CD4-positive, alpha-beta T cell (primary cell): ENCODE measurements around the gene PCDH1. TPM values are rescaled to one million over a fixed set of nuclear protein-coding genes. Genes with fewer than 3 reads are reported as not detected.

ENCODE experiments used
- ATAC-seq: fragments of 200-7000 bp; cut with Tn5 transposase; one replicate; pipeline ENCODE4 v1.10.0; 2022; ENCODE audit warnings: mild to moderate bottlenecking; ENCODE audit not compliant: poor library complexity
- CTCF ChIA-PET: fragments of 350-600 bp; sonication (Branson Sonifier 250); formaldehyde crosslinking; loops from one replicate; lab custom pipeline; 2021; ENCODE audit warnings: antibody characterized with exemption, inconsistent platforms; lab: Charles Lee
- POLR2A ChIA-PET: fragments of 350-600 bp; sonication (Branson Sonifier 250); formaldehyde crosslinking; loops from one replicate; lab custom pipeline; 2021; ENCODE audit warnings: antibody characterized with exemption, inconsistent platforms; lab: Charles Lee
- DNase-seq, 14 experiments: peaks; one replicate each; pipeline ENCODE4 v3.0.0-alpha.2; 2013 to 2020; ENCODE audit warnings: mixed read lengths in 2 of 14
- H3K27ac ChIP-seq, 2 donors: one replicate each; pipeline versions ENCODE4 v1.5.1 to v1.7.0; 2013; ENCODE audit warnings: low read length in 2 of 2, low read depth in 1 of 2, mild to moderate bottlenecking in 1 of 2
- H3K27me3 ChIP-seq, 2 experiments: 1 replicate in 1 of 2; 2 replicates in 1 of 2; pipeline versions ENCODE4 v1.6.1 to v1.7.0; 2013; ENCODE audit warnings: low read length in 2 of 2, control low read depth in 1 of 2, mild to moderate bottlenecking in 1 of 2, moderate library complexity in 1 of 2; ENCODE audit not compliant: insufficient read depth in 2 of 2, control insufficient read depth in 1 of 2
- H3K36me3 ChIP-seq: one replicate; pipeline ENCODE4 v1.6.1; 2013; ENCODE audit warnings: low read length, control low read depth; ENCODE audit not compliant: insufficient read depth
- H3K4me1 ChIP-seq: one replicate; pipeline ENCODE4 v1.6.1; 2013; ENCODE audit warnings: low read length, control low read depth; ENCODE audit not compliant: insufficient read depth
- H3K4me3 ChIP-seq: one replicate; pipeline ENCODE4 v1.5.1; 2013; ENCODE audit warnings: mild to moderate bottlenecking, low read length, moderate library complexity
- H3K9me3 ChIP-seq, 2 experiments: 1 replicate in 1 of 2; 2 replicates in 1 of 2; pipeline versions ENCODE4 v1.6.1 to v1.7.0; 2013; ENCODE audit warnings: low read length in 2 of 2, mild to moderate bottlenecking in 2 of 2, control low read depth in 1 of 2, moderate library complexity in 1 of 2; ENCODE audit not compliant: control insufficient read depth in 1 of 2, insufficient read depth in 1 of 2
- H3K27ac Mint-ChIP-seq: one replicate; pipeline ENCODE4 v1.8.0; 2020; ENCODE audit warnings: mixed read lengths
- H3K27me3 Mint-ChIP-seq: one replicate; pipeline ENCODE4 v1.8.0; 2021; ENCODE audit warnings: mixed read lengths
- H3K36me3 Mint-ChIP-seq: one replicate; pipeline ENCODE4 v1.8.0; 2021; ENCODE audit warnings: low read depth, mixed read lengths
- H3K4me1 Mint-ChIP-seq: one replicate; pipeline ENCODE4 v1.8.0; 2021; ENCODE audit warnings: low read depth, mixed read lengths
- H3K4me3 Mint-ChIP-seq: one replicate; pipeline ENCODE4 v1.8.0; 2020; ENCODE audit warnings: mild to moderate bottlenecking, mixed read lengths
- H3K9me3 Mint-ChIP-seq: one replicate; pipeline ENCODE4 v1.8.0; 2020; ENCODE audit warnings: mixed read lengths
- intact Hi-C, 2 experiments: fragments of 100-400 bp; cut with DNase I in 1 of 2; cut with micrococcal nuclease in 1 of 2; formaldehyde crosslinking; loops; one replicate each; pipeline versions ENCODE4 v1.15.1 to v1.9.0; 2023 to 2025; cut with DNase I, micrococcal nuclease
- total RNA-seq, 174 experiments: library from RNA in 2 of 174; stranded (reverse) in 2 of 174; gene quantifications; one replicate each; pipeline ENCODE4 v1.2.3 and lab custom pipeline; 2021 to 2026
- TF ChIP-seq, protein P1 (sequence below): fragments of 200-600 bp; IDR thresholded peaks from one replicate; pipeline ENCODE4 v1.8.0; 2022; ENCODE audit warnings: antibody characterized with exemption, mild to moderate bottlenecking

PCDH1 gene
- total RNA-seq, 2 experiments from 2014 or later = 0.17 TPM; not detected in 1

DNA sequence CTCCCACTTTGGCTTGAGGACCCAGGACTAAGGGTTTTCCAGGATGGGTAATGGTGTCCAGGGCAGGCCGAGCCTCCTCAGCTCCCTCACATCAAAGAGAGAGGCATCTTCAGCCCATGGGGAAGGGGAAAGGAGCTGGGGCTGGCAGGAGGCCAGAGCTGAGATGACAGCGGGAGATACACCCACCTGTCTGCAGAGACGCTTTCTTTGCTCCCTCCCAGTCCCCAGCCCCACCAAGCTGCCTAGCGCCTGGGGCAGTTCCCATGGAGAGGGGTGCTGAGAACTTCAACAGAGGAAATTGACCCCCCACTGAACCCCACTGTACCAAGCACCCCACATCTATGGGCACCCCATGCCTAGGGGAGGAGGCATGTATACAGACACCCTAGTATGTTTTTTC, 10.6 kb downstream of the PCDH1 start:
- ChIA-PET POLR2A (interaction anchor here (1.4 kb wide), 1 partner anchor 12 kb away, joined by 3 read pairs; no protein-coding TSS in a partner anchor), CTCF (no interaction called here)
- DNase-seq = no peak
- Mint-ChIP-seq H3K27me3 (peaks cover 33% of the 10 kb centered on the region), H3K36me3 (no peaks in the 10 kb centered on the region), H3K9me3 (no peaks in the 10 kb centered on the region), H3K27ac (no peak overlapping the region), H3K4me1 (no peaks in the 10 kb centered on the region), H3K4me3 (no peak overlapping the region)
- ATAC-seq = no peak
- Histone ChIP-seq H3K4me3 (no peak overlapping the region), H3K27me3 (peaks cover 4 to 7% of the 10 kb centered on the region in 2 experiments), H3K9me3 (no peaks in the 10 kb centered on the region), H3K36me3 (no peaks in the 10 kb centered on the region), H3K4me1 (no peaks in the 10 kb centered on the region), H3K27ac (no peak overlapping the region)
- intact Hi-C loops = no loop called here
- TF ChIP-seq, protein P1, sequence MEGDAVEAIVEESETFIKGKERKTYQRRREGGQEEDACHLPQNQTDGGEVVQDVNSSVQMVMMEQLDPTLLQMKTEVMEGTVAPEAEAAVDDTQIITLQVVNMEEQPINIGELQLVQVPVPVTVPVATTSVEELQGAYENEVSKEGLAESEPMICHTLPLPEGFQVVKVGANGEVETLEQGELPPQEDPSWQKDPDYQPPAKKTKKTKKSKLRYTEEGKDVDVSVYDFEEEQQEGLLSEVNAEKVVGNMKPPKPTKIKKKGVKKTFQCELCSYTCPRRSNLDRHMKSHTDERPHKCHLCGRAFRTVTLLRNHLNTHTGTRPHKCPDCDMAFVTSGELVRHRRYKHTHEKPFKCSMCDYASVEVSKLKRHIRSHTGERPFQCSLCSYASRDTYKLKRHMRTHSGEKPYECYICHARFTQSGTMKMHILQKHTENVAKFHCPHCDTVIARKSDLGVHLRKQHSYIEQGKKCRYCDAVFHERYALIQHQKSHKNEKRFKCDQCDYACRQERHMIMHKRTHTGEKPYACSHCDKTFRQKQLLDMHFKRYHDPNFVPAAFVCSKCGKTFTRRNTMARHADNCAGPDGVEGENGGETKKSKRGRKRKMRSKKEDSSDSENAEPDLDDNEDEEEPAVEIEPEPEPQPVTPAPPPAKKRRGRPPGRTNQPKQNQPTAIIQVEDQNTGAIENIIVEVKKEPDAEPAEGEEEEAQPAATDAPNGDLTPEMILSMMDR = no peak

DNA sequence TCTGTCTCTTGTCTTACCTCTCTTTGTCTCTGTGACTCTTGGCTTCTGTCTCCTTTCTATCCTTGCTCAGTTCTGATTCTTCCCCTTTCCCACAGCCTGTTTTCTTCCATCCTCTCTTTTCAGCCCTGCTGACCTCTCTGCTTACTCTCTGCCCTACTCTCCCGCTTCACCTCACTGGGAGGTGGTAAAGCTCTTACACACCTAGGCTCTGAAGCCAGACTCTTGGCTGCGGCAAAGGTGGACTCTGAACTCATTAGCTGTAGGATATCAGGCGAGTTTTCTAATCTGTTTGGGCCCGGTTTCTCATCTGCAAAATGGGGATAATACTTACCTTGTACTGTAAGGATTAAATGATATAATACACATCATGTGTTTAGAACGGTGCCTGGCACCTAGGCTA, 11.1 kb downstream of the PCDH1 start:
- ChIA-PET CTCF (no interaction called here), POLR2A (interaction anchor here (1.4 kb wide), 1 partner anchor 12 kb away, joined by 3 read pairs; no protein-coding TSS in a partner anchor)
- no peak overlapping the region for H3K27ac ChIP-seq
- H3K9me3 ChIP-seq = no peaks in the 10 kb centered on the region
- no peak overlapping the region for H3K4me3 ChIP-seq
- Mint-ChIP-seq H3K9me3 (no peaks in the 10 kb centered on the region), H3K27ac (no peak overlapping the region), H3K27me3 (peaks cover 28% of the 10 kb centered on the region), H3K36me3 (no peaks in the 10 kb centered on the region), H3K4me1 (no peaks in the 10 kb centered on the region), H3K4me3 (no peak overlapping the region)
- DNase-seq (no peak), ATAC-seq (no peak)
- H3K36me3 ChIP-seq = no peaks in the 10 kb centered on the region
- intact Hi-C loops = no loop called here
- H3K4me1 ChIP-seq = no peaks in the 10 kb centered on the region
- peaks cover 0 to 7% of the 10 kb centered on the region in 2 experiments for H3K27me3 ChIP-seq
- TF ChIP-seq, protein P1 = no peak

DNA sequence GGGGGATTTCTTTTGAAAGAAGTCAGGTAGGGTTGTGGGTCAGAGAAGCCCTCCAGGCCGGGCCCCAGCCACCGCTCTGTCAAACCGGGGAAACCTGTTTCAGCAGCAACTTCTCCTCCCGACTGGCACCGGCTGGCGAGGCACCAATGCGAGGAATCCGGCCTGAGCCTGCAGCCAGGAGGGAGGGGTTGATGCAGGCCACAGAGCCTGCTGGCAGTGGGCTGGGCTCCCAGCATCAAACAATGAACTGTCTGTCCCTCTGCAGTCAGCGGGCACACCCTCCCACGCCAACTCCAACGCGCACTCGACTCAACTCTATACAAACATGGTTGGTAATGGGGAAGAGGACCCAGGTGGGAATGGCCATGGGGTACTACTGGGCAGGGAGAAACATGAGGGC, 12.1 kb downstream of the PCDH1 start:
- Histone ChIP-seq H3K27me3 (peaks cover 0 to 6% of the 10 kb centered on the region in 2 experiments), H3K4me1 (no peaks in the 10 kb centered on the region), H3K9me3 (no peaks in the 10 kb centered on the region), H3K36me3 (no peaks in the 10 kb centered on the region), H3K4me3 (no peak overlapping the region), H3K27ac (no peak overlapping the region)
- no peaks in the 10 kb centered on the region for H3K36me3 Mint-ChIP-seq
- intact Hi-C loops = no loop called here
- H3K9me3 Mint-ChIP-seq = no peaks in the 10 kb centered on the region
- DNase-seq (no peak), ATAC-seq (no peak)
- ChIA-PET POLR2A (no interaction called here), CTCF (no interaction called here)
- H3K4me3 Mint-ChIP-seq = no peak overlapping the region
- no peak overlapping the region for H3K27ac Mint-ChIP-seq
- H3K4me1 Mint-ChIP-seq = no peaks in the 10 kb centered on the region
- H3K27me3 Mint-ChIP-seq = peaks cover 18% of the 10 kb centered on the region
- TF ChIP-seq, protein P1 = no peak
